Stimulated activated naive B cell treated with anti-CD40 and anti-IgM and Interleukin-4, amounts not matched to agents 10 μg/mL and 1 μg/mL and 100 μg/mL, for 72 hours (primary cell): Measurements from ENCODE around the gene LMBR1.
"Not testable (repeated sequence)": the region's sequence is repeated elsewhere in the genome, so short reads cannot be mapped to it uniquely, and the experiment has no call there.

Source experiments
- ATAC-seq, 2 donors: fragments of 150-1000 bp; cut with Tn5 transposase; replicated peaks; 2 replicates each; pipeline ENCODE4 v1.10.0; 2021; ENCODE audit warnings: moderate library complexity in 1 of 2
- DNase-seq: peaks from one replicate; pipeline ENCODE4 v3.0.0; 2021
- H3K27ac Mint-ChIP-seq: one replicate; pipeline ENCODE4 v1.8.0; 2022; ENCODE audit warnings: mild to moderate bottlenecking, mixed read lengths
- H3K27me3 Mint-ChIP-seq, 2 donors: one replicate each; pipeline ENCODE4 v1.8.0; 2022; ENCODE audit warnings: mixed read lengths in 2 of 2
- H3K36me3 Mint-ChIP-seq, 2 donors: one replicate each; pipeline ENCODE4 v1.8.0; 2022; ENCODE audit warnings: mixed read lengths in 2 of 2, mild to moderate bottlenecking in 1 of 2
- H3K4me1 Mint-ChIP-seq, 2 donors: one replicate each; pipeline ENCODE4 v1.8.0; 2022; ENCODE audit warnings: mixed read lengths in 2 of 2, mild to moderate bottlenecking in 1 of 2
- H3K4me3 Mint-ChIP-seq, 2 donors: one replicate each; pipeline ENCODE4 v1.8.0; 2022; ENCODE audit warnings: mild to moderate bottlenecking in 2 of 2, mixed read lengths in 2 of 2, moderate library complexity in 1 of 2
- H3K9me3 Mint-ChIP-seq, 2 donors: one replicate each; pipeline ENCODE4 v1.8.0; 2022; ENCODE audit warnings: mixed read lengths in 2 of 2, mild to moderate bottlenecking in 1 of 2

LMBR1 gene

DNA sequence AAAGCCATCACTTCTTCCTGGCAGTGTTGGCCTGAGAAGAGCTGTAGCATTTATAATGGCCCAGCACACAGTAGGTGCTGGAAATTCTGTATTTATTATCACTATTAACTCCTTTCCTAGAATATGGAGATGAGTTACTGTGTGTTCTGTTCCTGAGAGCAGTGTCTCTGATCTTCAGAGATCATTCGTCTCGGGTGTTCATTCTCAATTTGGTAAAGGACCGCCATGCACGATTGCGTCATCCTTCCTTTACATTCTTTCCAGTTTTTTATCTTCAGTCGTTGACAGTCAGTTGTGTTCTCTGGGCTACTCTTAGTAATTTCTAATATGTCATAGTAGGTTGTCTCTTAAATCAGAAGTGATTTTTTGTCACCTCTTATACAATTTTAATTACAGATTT lies 233.8 kb downstream of the LMBR1 start:
- Mint-ChIP-seq H3K27ac (no peak overlapping the region), H3K9me3 (no peaks in the 10 kb centered on the region), H3K27me3 (no peaks in the 10 kb centered on the region)

DNA sequence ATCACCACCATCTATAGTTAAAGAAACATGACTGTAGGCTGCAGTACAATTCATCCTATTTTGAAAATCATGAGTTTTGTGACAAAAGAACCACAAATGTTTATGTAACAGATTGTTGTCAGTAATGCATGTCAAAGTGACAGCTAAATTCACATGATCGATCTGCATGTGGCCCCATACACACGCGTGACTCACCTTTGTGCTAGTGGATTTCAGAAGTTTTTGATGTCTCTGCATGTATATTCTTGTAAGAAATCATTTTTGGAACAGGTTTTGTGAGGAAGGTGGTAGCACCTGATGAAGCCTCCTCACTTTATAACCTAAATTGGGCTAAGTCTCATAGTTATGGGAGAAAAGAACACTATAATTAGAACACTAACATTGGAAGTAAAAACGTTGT lies 235.3 kb downstream of the LMBR1 start:
- no peak for DNase-seq
- no peaks in the 10 kb centered on the region for H3K4me1 Mint-ChIP-seq
- H3K27ac Mint-ChIP-seq: no peak overlapping the region
- no peak for ATAC-seq
- no peaks in the 10 kb centered on the region for H3K36me3 Mint-ChIP-seq
- H3K27me3 Mint-ChIP-seq: no peaks in the 10 kb centered on the region
- H3K4me3 Mint-ChIP-seq: no peak overlapping the region
- no peaks in the 10 kb centered on the region for H3K9me3 Mint-ChIP-seq

More for the DNA sequence above, 233.8 kb downstream of the LMBR1 start:
- DNase-seq (no peak), ATAC-seq (no peak)
- Mint-ChIP-seq H3K36me3 (no peaks in the 10 kb centered on the region), H3K4me3 (no peak overlapping the region), H3K4me1 (no peaks in the 10 kb centered on the region)

DNA sequence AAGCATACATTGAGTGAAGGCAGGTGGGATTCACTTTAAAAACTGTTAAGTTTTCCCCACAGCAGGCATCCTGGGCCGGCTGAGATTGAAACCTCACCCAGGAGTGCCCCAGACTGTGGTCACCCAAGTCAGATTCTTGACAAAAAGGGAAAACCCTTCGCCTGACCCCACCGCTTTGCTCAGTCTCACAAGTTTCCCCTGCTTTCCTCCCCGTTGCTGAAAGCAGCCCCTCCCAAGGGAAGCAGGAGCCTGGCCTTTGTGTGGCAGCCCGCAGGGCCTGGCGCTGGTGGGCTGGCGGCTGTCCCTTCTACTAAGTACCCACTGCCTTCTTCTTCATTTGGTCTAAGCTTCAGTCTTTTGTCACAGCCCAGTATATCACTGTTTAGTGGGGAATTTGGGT lies 236.4 kb downstream of the LMBR1 start:
- no peaks in the 10 kb centered on the region for H3K9me3 Mint-ChIP-seq
- H3K4me1 Mint-ChIP-seq: no peaks in the 10 kb centered on the region
- H3K27ac Mint-ChIP-seq: no peak overlapping the region
- H3K36me3 Mint-ChIP-seq: peaks cover 0 to 6% of the 10 kb centered on the region in 2 donors
- ATAC-seq: peak in 1 of 2 donors; percentile 27
- DNase-seq: no peak
- no peak overlapping the region for H3K4me3 Mint-ChIP-seq
- H3K27me3 Mint-ChIP-seq: peaks cover 7% of the 10 kb centered on the region in 2 donors

DNA sequence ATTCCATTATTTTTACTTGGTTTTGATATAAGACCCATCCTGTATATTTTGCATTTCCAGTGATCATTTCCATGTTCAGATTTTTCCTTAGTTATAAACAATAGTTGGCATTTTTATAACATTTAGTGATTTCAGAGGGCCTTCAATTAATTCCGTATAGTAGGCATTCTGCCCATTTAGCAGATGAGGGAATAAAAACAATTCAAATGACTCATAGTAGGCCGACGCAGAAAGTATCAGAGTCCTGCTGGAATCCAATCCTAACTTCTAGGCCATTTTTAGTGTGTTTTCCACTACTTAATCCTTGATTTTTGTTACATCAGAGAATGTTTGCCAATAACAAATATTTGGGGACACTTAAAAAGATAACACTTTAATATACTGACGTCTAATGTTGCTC lies 237.0 kb downstream of the LMBR1 start:
- no peak for DNase-seq
- Mint-ChIP-seq H3K27me3 (peaks cover 7 to 11% of the 10 kb centered on the region in 2 donors), H3K36me3 (peaks cover 0 to 6% of the 10 kb centered on the region in 2 donors), H3K27ac (no peak overlapping the region), H3K4me1 (no peaks in the 10 kb centered on the region), H3K9me3 (no peaks in the 10 kb centered on the region), H3K4me3 (no peak overlapping the region)
- no peak for ATAC-seq

DNA sequence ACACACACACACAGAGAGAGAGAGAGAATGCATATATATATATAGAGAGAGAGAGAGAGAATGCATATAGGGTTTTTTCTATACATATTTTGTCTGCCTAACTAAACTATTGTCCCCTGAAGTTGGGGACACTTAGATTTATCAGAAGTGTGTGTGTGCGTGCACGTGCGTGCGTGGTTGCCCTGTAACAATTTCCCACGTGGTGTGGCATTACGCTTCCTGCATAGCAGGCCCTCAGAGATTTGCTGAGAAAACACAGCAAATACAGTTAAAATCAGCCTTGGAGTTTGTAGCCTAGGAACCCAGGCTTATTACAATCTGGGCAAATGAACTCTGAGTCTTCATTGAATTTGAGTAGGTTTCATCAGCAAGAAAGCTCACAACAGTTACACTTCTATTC lies 237.7 kb downstream of the LMBR1 start:
- H3K9me3 Mint-ChIP-seq: no peaks in the 10 kb centered on the region
- peaks cover 14 to 18% of the 10 kb centered on the region in 2 donors for H3K27me3 Mint-ChIP-seq
- no peak overlapping the region for H3K4me3 Mint-ChIP-seq

DNA sequence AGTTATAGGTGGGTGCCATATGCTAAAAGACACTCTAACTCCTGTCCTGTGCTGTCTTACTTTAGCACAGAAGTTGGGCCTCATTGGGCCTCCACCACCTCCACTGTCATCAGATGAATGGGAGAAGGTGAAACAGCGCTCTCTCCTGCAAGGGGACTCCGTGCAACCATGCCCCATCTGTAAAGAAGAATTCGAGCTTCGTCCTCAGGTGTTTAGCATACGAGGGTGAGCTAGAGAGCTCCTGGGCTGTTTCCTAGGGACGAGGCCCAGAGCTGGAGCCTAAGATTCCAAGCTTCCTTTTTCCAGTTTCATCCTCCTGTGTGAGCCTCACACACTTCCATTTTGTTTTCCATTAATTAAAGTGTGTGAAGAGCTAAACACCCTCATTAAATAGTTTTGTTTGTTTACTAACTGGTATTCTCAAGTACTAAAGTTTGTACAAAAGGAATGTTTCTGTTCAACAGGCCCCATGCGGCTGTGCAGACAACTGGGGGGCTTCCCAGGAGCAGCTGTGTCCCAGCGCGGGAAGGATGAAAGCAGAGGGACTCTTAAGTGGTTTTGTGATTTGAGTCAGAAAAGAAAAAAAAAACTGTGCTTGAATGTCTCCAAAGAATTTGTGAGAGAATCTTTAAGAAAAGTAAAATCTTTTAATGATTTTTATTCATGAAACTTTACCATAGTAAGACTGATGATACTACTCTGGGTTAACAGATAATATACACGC lies 238.3 kb downstream of the LMBR1 start:
- Mint-ChIP-seq H3K27me3 (peaks cover 19 to 24% of the 10 kb centered on the region in 2 donors), H3K36me3 (peaks cover 0 to 6% of the 10 kb centered on the region in 2 donors), H3K4me3 (no peak overlapping the region), H3K9me3 (no peaks in the 10 kb centered on the region), H3K27ac (no peak overlapping the region), H3K4me1 (no peaks in the 10 kb centered on the region)
- ATAC-seq (no peak), DNase-seq (no peak)

More for the DNA sequence above, 237.7 kb downstream of the LMBR1 start:
- Mint-ChIP-seq H3K27ac (no peak overlapping the region), H3K4me1 (no peaks in the 10 kb centered on the region), H3K36me3 (peaks cover 0 to 6% of the 10 kb centered on the region in 2 donors)
- no peak for ATAC-seq
- DNase-seq: no peak

DNA sequence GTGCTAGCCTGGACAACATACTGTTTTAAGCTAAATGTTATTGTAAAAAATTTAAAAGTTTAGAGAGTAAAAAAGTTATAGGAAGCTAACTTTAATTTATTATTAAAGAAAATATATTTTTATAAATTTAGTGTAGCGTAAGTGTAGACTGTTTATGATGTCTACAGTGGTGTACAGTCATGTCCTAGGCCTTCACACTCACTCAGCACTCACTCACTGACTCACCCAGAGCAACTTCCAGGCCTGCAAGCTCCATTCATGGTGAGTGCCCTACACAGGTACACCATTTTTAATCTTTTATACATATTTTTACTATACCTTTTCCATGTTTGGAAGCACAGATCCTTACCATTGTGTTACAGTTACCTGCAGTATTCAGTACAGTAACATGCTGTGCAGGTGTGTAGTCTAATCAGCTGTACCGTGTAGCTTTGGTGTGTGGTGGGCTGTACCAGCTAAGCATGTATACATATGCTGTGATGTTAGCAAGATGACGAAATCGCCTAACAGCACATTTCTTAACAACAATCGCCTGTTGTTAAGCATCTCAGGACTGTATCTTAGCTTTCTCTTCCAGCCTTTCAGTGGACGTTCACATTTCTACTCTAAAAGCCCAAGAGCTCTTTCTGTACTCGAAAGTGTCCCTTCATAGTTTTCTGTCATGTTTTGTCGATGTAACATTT lies 240.0 kb downstream of the LMBR1 start:
- Mint-ChIP-seq H3K4me3 (no peak overlapping the region), H3K27ac (no peak overlapping the region), H3K27me3 (peaks cover 26 to 38% of the 10 kb centered on the region in 2 donors), H3K4me1 (no peaks in the 10 kb centered on the region), H3K9me3 (no peaks in the 10 kb centered on the region), H3K36me3 (peaks cover 0 to 8% of the 10 kb centered on the region in 2 donors)
- ATAC-seq (no peak), DNase-seq (no peak)

DNA sequence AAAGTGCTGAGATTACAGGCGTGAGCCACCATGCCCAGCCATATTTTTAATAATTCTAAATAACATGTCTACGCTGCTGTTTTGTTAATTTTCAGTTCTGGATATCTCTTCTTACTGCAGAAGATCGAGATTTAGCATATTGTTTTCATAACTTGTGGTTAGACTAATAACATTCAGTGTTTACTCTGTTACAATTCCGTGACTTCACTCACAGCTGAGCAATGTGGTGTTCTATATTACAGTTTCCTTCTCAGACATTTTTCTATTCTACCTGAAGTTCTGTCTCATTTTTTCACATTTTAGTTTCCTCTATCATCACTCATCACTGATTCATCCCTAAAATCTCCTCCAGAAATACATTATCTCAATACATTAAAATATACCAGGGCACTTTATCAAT lies 241.5 kb downstream of the LMBR1 start:
- Mint-ChIP-seq H3K4me1 (no peaks in the 10 kb centered on the region), H3K4me3 (no peak overlapping the region), H3K27ac (no peak overlapping the region), H3K27me3 (peaks cover 34 to 46% of the 10 kb centered on the region in 2 donors), H3K9me3 (no peaks in the 10 kb centered on the region), H3K36me3 (peaks cover 0 to 12% of the 10 kb centered on the region in 2 donors)
- ATAC-seq: no peak
- DNase-seq: no peak

DNA sequence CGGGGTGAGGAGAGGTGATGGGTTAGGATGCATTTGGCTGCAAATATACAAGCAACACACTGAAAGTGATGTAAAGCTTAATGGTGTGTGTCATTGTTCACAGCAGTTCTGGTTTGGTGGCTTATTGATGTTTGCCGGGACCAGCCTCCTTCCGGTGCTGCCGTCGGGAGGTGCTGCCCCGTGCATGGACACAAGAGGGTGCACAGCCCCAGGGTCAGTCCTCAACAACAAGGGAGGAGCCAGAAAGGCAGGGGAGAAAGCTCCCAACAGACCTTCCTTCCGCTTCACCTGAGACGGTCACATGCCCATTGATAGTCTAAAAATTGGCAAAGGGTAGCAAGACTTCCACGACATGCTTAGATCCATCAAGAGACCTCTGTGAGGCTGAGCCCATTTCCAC lies 242.9 kb downstream of the LMBR1 start:
- peaks cover 0 to 12% of the 10 kb centered on the region in 2 donors for H3K36me3 Mint-ChIP-seq
- no peak overlapping the region for H3K4me3 Mint-ChIP-seq
- ATAC-seq: no peak
- H3K27me3 Mint-ChIP-seq: peaks cover 34 to 46% of the 10 kb centered on the region in 2 donors
- no peaks in the 10 kb centered on the region for H3K9me3 Mint-ChIP-seq
- no peaks in the 10 kb centered on the region for H3K4me1 Mint-ChIP-seq
- no peak for DNase-seq
- H3K27ac Mint-ChIP-seq: no peak overlapping the region

DNA sequence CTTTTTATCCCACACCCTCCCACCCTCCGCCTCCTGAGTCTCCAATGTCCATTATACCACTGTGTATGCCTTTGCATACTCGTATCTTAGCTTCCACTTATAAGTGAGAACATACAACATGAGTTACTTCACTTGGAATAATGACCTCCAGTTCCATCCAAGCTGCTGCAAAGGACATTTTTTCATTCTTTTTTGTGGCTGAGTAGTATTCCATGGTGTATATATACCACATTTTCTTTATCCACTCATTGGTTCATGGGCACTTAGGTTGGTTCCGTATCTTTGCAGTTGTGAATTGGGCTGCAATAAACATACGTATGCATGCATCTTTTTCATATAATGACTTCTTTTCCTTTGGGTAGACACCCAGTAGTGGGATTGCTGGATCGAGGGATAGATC lies 245.7 kb downstream of the LMBR1 start:
- peaks cover 1 to 11% of the 10 kb centered on the region in 2 donors for H3K36me3 Mint-ChIP-seq
- H3K9me3 Mint-ChIP-seq: not testable (repeated sequence)

DNA sequence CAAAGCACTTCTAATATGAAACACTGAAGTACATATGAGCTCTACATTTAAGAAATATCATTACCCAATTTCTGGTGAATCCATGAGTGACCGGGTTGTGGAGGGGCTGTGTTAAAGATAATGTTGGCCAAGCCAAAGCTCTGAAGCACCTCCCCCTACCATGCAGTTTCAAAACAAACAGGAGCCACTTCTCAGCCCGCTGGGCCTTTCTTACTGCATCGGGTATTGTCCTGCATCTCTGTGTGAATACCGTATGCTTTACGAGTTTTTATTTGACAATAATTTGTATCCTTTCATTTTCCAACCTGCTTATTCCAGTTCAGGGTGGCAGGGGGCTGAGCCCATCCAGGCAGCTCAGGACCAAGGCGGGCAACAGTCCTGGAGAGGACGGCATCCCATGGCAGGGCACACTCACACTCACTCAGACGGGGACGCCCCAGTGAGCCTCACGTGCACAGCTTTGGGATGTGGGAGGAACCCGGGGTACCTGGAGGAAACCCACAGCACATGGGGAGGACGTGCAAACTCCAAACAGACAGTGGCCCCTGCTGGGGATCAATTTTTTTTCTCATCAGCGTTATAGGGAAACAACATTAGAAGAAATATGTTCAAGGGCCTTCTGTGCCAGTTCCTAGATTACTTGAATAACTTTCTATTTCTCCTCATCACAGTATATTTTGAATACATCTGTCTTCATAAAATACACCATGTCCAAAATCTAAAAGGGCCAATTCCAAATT lies 250.5 kb downstream of the LMBR1 start:
- Mint-ChIP-seq H3K27me3 (peaks cover 2 to 6% of the 10 kb centered on the region in 2 donors), H3K9me3 (peaks cover 5 to 6% of the 10 kb centered on the region in 2 donors), H3K36me3 (peaks cover 7 to 10% of the 10 kb centered on the region in 2 donors), H3K4me1 (peaks cover 8 to 20% of the 10 kb centered on the region in 2 donors), H3K4me3 (no peak overlapping the region), H3K27ac (no peak overlapping the region)
- DNase-seq (no peak), ATAC-seq (no peak)

More for the DNA sequence above, 245.7 kb downstream of the LMBR1 start:
- H3K4me3 Mint-ChIP-seq, DNase-seq, H3K27ac Mint-ChIP-seq, H3K4me1 Mint-ChIP-seq, ATAC-seq: not testable (repeated sequence)
- peaks cover 37 to 45% of the 10 kb centered on the region in 2 donors for H3K27me3 Mint-ChIP-seq

DNA sequence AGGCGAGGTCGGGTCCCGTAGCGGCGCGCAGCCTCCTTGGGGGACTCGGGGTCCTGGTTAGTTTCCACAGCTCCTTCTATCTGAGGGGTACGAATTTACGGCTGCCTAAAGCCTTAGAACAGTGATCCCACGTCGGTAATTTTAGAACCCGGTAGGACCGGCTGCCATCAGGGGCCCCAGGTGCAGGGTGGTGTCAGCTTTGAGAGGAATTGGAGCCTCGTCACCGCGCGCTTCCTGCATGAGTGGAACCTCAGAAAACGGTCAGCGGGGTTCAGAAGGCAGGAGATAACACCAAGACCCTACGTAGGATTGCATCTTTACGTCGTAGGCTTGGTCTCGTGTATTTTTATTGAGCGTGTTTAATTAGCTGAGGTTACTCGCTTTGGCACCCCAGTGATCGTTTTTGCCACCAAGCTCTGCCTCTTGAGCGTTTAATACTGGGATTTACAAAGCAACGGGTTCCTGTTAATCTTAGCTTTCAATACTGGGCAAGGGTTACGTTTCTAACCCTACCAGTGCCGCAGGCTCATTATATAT lies 252.0 kb downstream of the LMBR1 start:
- Mint-ChIP-seq H3K4me3 (peak overlapping the region; percentile 91 to 94), H3K27me3 (peaks cover 0 to 4% of the 10 kb centered on the region in 2 donors), H3K4me1 (peaks cover 10 to 30% of the 10 kb centered on the region in 2 donors), H3K27ac (peak overlapping the region; percentile 97), H3K9me3 (peaks cover 6 to 7% of the 10 kb centered on the region in 2 donors), H3K36me3 (peaks cover 9 to 20% of the 10 kb centered on the region in 2 donors)
- peak; percentile 69 to 70 for ATAC-seq
- no peak for DNase-seq

DNA sequence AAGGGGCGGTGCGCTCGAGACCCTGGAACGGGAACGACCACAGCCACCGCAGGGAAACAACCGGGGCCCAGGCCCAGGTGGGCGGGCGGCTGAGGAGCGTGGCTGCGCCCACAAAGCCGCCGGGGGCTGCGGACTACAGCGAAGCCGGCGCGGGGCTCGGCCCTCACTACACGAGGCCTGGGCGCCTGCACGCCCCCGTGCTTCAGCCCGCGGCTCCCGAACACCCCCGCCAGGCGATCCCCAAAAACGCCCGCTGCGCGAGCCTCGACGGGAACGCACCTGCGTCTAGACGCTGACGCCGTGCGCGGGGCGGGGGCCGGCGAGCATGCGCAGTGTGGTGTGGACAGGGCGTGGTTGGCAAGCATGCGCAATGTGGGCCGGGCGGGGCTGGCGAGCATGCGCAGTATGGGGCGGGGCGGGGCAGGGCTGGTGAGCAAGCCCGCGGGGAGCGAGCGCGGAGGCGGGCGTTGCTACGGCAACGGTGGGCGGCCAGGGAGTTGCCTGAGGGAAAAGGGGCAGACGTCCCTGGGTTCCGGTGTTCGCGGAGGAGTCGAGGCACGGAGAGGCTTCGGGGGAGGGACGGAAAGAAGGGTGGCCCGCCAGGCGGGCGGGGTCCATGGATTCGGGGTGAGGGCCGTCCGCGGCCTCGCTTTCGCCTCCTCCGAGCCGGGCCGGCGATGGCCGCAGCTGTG lies 252.6 kb downstream of the LMBR1 start, which contains the start of gene RNF32:
Gene RNF32, plus strand, starts transcription at position 518 of the 692 bp plus-strand sequence. CDS start 3,104 bp downstream, outside the sequence.
- H3K27ac Mint-ChIP-seq: peak within 1 kb of the TSS; percentile 97
- peaks cover 6 to 7% of the 10 kb centered on the region in 2 donors for H3K9me3 Mint-ChIP-seq
- peaks cover 10 to 35% of the 10 kb centered on the region in 2 donors for H3K4me1 Mint-ChIP-seq
- H3K27me3 Mint-ChIP-seq: peaks cover 0 to 4% of the 10 kb centered on the region in 2 donors
- peak; percentile 83 to 88 for ATAC-seq
- peaks cover 9 to 22% of the 10 kb centered on the region in 2 donors for H3K36me3 Mint-ChIP-seq
- peak within 1 kb of the TSS; percentile 91 to 94 for H3K4me3 Mint-ChIP-seq
- DNase-seq: peak; percentile 95
